MM.1S (cell line): ENCODE measurements around the gene DCUN1D4.

Experiments
- EZH2 ChIP-seq: fragments of 300-600 bp; sonication (generic); optimal IDR thresholded peaks from 2 replicates; pipeline ENCODE3; 2017; ENCODE audit warnings: low read depth, mild to moderate bottlenecking, antibody characterized with exemption, low read length, mixed read lengths
- EZH2phosphoT487 ChIP-seq: fragments of 300-600 bp; sonication (generic); IDR thresholded peaks from 2 replicates; pipeline ENCODE4 v1.6.1; 2018; ENCODE audit warnings: antibody characterized with exemption, low read length
- TF ChIP-seq, protein P1 (sequence below): fragments of 300-600 bp; sonication (generic); IDR thresholded peaks from 2 replicates; pipeline ENCODE4 v1.5.1; 2016; ENCODE audit warnings: antibody characterized with exemption, low read length, mixed read lengths

DNA sequence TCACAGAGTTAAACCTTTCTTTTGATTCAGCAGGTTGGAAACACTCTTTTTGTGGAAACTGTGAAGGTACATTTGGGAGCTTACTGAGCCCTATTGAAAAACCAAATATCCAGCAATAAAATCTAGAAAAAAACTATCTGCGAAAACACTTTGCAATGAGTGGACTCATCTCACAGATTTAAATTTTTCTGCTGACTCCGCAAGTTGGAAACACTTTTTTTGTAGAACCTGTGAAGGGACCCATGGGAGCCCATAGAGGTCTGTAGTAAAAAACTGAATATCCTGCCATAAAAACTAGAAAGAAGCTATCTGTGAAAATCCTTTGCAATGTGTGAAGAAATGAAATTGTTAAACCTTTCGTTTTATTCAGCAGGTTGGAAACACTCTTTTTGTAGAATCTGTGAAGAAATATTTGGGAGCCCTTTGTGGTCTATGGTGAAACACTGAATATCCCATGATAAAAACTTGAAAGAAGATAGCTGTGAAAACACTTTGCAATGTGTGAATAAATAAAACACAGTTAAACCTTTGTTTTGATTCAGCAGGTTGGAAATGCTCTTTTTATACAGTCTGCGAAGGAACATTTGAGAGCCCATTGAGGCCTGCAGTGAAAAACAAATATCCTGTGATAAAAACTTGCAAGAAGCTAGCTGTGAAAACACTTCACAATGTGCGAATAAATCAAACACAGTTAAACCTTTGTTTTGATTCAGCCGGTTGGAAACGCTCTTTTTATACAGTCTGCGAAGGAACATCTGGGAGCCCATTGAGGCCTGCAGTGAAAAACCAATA, 22.3 kb upstream of the DCUN1D4 start:
- TF ChIP-seq, protein P1, sequence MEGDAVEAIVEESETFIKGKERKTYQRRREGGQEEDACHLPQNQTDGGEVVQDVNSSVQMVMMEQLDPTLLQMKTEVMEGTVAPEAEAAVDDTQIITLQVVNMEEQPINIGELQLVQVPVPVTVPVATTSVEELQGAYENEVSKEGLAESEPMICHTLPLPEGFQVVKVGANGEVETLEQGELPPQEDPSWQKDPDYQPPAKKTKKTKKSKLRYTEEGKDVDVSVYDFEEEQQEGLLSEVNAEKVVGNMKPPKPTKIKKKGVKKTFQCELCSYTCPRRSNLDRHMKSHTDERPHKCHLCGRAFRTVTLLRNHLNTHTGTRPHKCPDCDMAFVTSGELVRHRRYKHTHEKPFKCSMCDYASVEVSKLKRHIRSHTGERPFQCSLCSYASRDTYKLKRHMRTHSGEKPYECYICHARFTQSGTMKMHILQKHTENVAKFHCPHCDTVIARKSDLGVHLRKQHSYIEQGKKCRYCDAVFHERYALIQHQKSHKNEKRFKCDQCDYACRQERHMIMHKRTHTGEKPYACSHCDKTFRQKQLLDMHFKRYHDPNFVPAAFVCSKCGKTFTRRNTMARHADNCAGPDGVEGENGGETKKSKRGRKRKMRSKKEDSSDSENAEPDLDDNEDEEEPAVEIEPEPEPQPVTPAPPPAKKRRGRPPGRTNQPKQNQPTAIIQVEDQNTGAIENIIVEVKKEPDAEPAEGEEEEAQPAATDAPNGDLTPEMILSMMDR, result no peak
- TF ChIP-seq EZH2 (no peak), EZH2phosphoT487 (no peak)
